ENCODE results near the gene SERPINB1.

The SERPINB1 gene

GRCh38 chr6:2842139-2842552 is 483 bp upstream of the SERPINB1 start:
- H3K9me3 ChIP-seq (ENCODE audit: control insufficient read depth, low read length) = peaks cover 4% of the 10 kb centered on the region
- peaks cover 12% of the 10 kb centered on the region for H3K36me3 ChIP-seq (ENCODE audit: control insufficient read depth, insufficient read depth, low read length, severe bottlenecking)
- DNase-seq (ENCODE audit: low read depth) = no peak
- H3K4me3 ChIP-seq (ENCODE audit: low read length) = peak overlapping the region; percentile 82
- peaks cover 45% of the 10 kb centered on the region for H3K4me1 ChIP-seq (ENCODE audit: control insufficient read depth, insufficient read depth, low read length)
- peak overlapping the region; percentile 86 for H3K9ac ChIP-seq (ENCODE audit: low read length)
- no peaks in the 10 kb centered on the region for H3K27me3 ChIP-seq (replicated peaks; ENCODE audit: control insufficient read depth, insufficient read depth, low read length)

- H3K36me3 ChIP-seq (ENCODE audit: control insufficient read depth, insufficient read depth, low read length, severe bottlenecking) = peaks cover 25% of the 10 kb centered on the region
- peaks cover 40% of the 10 kb centered on the region for H3K4me1 ChIP-seq (ENCODE audit: control insufficient read depth, insufficient read depth, low read length)
- H3K9ac ChIP-seq (ENCODE audit: low read length) = peak overlapping the region; percentile 86
- H3K27me3 ChIP-seq (replicated peaks; ENCODE audit: control insufficient read depth, insufficient read depth, low read length) = no peaks in the 10 kb centered on the region
- peaks cover 4% of the 10 kb centered on the region for H3K9me3 ChIP-seq (ENCODE audit: control insufficient read depth, low read length)
- H3K4me3 ChIP-seq (ENCODE audit: low read length) = peak overlapping the region; percentile 82
- DNase-seq (ENCODE audit: low read depth) = no peak
Observed at GRCh38 chr6:2840749-2841061, 958 bp downstream of the SERPINB1 start.

- Histone ChIP-seq H3K9ac (ENCODE audit: low read length) (peak overlapping the region; percentile 86), H3K36me3 (ENCODE audit: control insufficient read depth, insufficient read depth, low read length, severe bottlenecking) (peaks cover 30% of the 10 kb centered on the region), H3K4me3 (ENCODE audit: low read length) (peak overlapping the region; percentile 82), H3K4me1 (ENCODE audit: control insufficient read depth, insufficient read depth, low read length) (peaks cover 40% of the 10 kb centered on the region), H3K27me3 (replicated peaks; ENCODE audit: control insufficient read depth, insufficient read depth, low read length) (no peaks in the 10 kb centered on the region), H3K9me3 (ENCODE audit: control insufficient read depth, low read length) (peaks cover 4% of the 10 kb centered on the region)
- DNase-seq (ENCODE audit: low read depth) = no peak
Observed at GRCh38 chr6:2839982-2840748, 1.5 kb downstream of the SERPINB1 start.

GRCh38 chr6:2839195-2839981 is 2.3 kb downstream of the SERPINB1 start:
- no peak overlapping the region for H3K9ac ChIP-seq (ENCODE audit: low read length)
- peaks cover 40% of the 10 kb centered on the region for H3K4me1 ChIP-seq (ENCODE audit: control insufficient read depth, insufficient read depth, low read length)
- DNase-seq (ENCODE audit: low read depth) = peak; percentile 70
- H3K36me3 ChIP-seq (ENCODE audit: control insufficient read depth, insufficient read depth, low read length, severe bottlenecking) = peaks cover 38% of the 10 kb centered on the region
- peaks cover 3% of the 10 kb centered on the region for H3K9me3 ChIP-seq (ENCODE audit: control insufficient read depth, low read length)
- H3K4me3 ChIP-seq (ENCODE audit: low read length) = peak overlapping the region; percentile 82
- H3K27me3 ChIP-seq (replicated peaks; ENCODE audit: control insufficient read depth, insufficient read depth, low read length) = no peaks in the 10 kb centered on the region

- Histone ChIP-seq H3K27me3 (replicated peaks; ENCODE audit: control insufficient read depth, insufficient read depth, low read length) (no peaks in the 10 kb centered on the region), H3K4me1 (ENCODE audit: control insufficient read depth, insufficient read depth, low read length) (peaks cover 36% of the 10 kb centered on the region), H3K36me3 (ENCODE audit: control insufficient read depth, insufficient read depth, low read length, severe bottlenecking) (peaks cover 49% of the 10 kb centered on the region), H3K9ac (ENCODE audit: low read length) (no peak overlapping the region), H3K4me3 (ENCODE audit: low read length) (no peak overlapping the region), H3K9me3 (ENCODE audit: control insufficient read depth, low read length) (no peaks in the 10 kb centered on the region)
- no peak for DNase-seq (ENCODE audit: low read depth)
Observed at GRCh38 chr6:2838251-2838650, 3.4 kb downstream of the SERPINB1 start.

- peaks cover 50% of the 10 kb centered on the region for H3K36me3 ChIP-seq (ENCODE audit: control insufficient read depth, insufficient read depth, low read length, severe bottlenecking)
- DNase-seq (ENCODE audit: low read depth) = no peak
- no peak overlapping the region for H3K9ac ChIP-seq (ENCODE audit: low read length)
Observed at GRCh38 chr6:2834262-2834661, 7.4 kb downstream of the SERPINB1 start.

GRCh38 chr6:2831392-2831791 is 10.3 kb downstream of the SERPINB1 start:
- no peak for DNase-seq (ENCODE audit: low read depth)
- H3K4me3 ChIP-seq (ENCODE audit: low read length) = no peak overlapping the region
- no peaks in the 10 kb centered on the region for H3K4me1 ChIP-seq (ENCODE audit: control insufficient read depth, insufficient read depth, low read length)
- no peaks in the 10 kb centered on the region for H3K27me3 ChIP-seq (replicated peaks; ENCODE audit: control insufficient read depth, insufficient read depth, low read length)
- no peak overlapping the region for H3K9ac ChIP-seq (ENCODE audit: low read length)
- peaks cover 32% of the 10 kb centered on the region for H3K36me3 ChIP-seq (ENCODE audit: control insufficient read depth, insufficient read depth, low read length, severe bottlenecking)
- no peaks in the 10 kb centered on the region for H3K9me3 ChIP-seq (ENCODE audit: control insufficient read depth, low read length)

More at GRCh38 chr6:2834262-2834661, 7.4 kb downstream of the SERPINB1 start:
- peaks cover 17% of the 10 kb centered on the region for H3K4me1 ChIP-seq (ENCODE audit: control insufficient read depth, insufficient read depth, low read length)
- H3K4me3 ChIP-seq (ENCODE audit: low read length) = no peak overlapping the region
- H3K9me3 ChIP-seq (ENCODE audit: control insufficient read depth, low read length) = no peaks in the 10 kb centered on the region
- H3K27me3 ChIP-seq (replicated peaks; ENCODE audit: control insufficient read depth, insufficient read depth, low read length) = no peaks in the 10 kb centered on the region

GRCh38 chr6:2830183-2830582 is 11.5 kb downstream of the SERPINB1 start:
- Histone ChIP-seq H3K9ac (ENCODE audit: low read length) (no peak overlapping the region), H3K27me3 (replicated peaks; ENCODE audit: control insufficient read depth, insufficient read depth, low read length) (no peaks in the 10 kb centered on the region), H3K36me3 (ENCODE audit: control insufficient read depth, insufficient read depth, low read length, severe bottlenecking) (peaks cover 20% of the 10 kb centered on the region), H3K4me3 (ENCODE audit: low read length) (no peak overlapping the region), H3K4me1 (ENCODE audit: control insufficient read depth, insufficient read depth, low read length) (no peaks in the 10 kb centered on the region), H3K9me3 (ENCODE audit: control insufficient read depth, low read length) (no peaks in the 10 kb centered on the region)
- DNase-seq (ENCODE audit: low read depth) = no peak

- DNase-seq (ENCODE audit: low read depth) = no peak
- no peak overlapping the region for H3K9ac ChIP-seq (ENCODE audit: low read length)
- no peaks in the 10 kb centered on the region for H3K4me1 ChIP-seq (ENCODE audit: control insufficient read depth, insufficient read depth, low read length)
- H3K27me3 ChIP-seq (replicated peaks; ENCODE audit: control insufficient read depth, insufficient read depth, low read length) = no peaks in the 10 kb centered on the region
- H3K9me3 ChIP-seq (ENCODE audit: control insufficient read depth, low read length) = no peaks in the 10 kb centered on the region
- H3K36me3 ChIP-seq (ENCODE audit: control insufficient read depth, insufficient read depth, low read length, severe bottlenecking) = peaks cover 11% of the 10 kb centered on the region
- no peak overlapping the region for H3K4me3 ChIP-seq (ENCODE audit: low read length)
Observed at GRCh38 chr6:2829253-2829652, 12.4 kb downstream of the SERPINB1 start.

- Histone ChIP-seq H3K27me3 (replicated peaks; ENCODE audit: control insufficient read depth, insufficient read depth, low read length) (no peaks in the 10 kb centered on the region), H3K9me3 (ENCODE audit: control insufficient read depth, low read length) (no peaks in the 10 kb centered on the region), H3K9ac (ENCODE audit: low read length) (no peak overlapping the region), H3K4me3 (ENCODE audit: low read length) (no peak overlapping the region), H3K4me1 (ENCODE audit: control insufficient read depth, insufficient read depth, low read length) (no peaks in the 10 kb centered on the region), H3K36me3 (ENCODE audit: control insufficient read depth, insufficient read depth, low read length, severe bottlenecking) (peaks cover 5% of the 10 kb centered on the region)
- DNase-seq (ENCODE audit: low read depth) = no peak
Observed at GRCh38 chr6:2828629-2829028, 13.0 kb downstream of the SERPINB1 start.

GRCh38 chr6:2827142-2827541 is 14.5 kb downstream of the SERPINB1 start:
- Histone ChIP-seq H3K36me3 (ENCODE audit: control insufficient read depth, insufficient read depth, low read length, severe bottlenecking) (no peaks in the 10 kb centered on the region), H3K4me1 (ENCODE audit: control insufficient read depth, insufficient read depth, low read length) (no peaks in the 10 kb centered on the region), H3K4me3 (ENCODE audit: low read length) (no peak overlapping the region), H3K27me3 (replicated peaks; ENCODE audit: control insufficient read depth, insufficient read depth, low read length) (no peaks in the 10 kb centered on the region), H3K9me3 (ENCODE audit: control insufficient read depth, low read length) (no peaks in the 10 kb centered on the region), H3K9ac (ENCODE audit: low read length) (no peak overlapping the region)
- no peak for DNase-seq (ENCODE audit: low read depth)
